KMS-11 (cell line): ENCODE measurements around the gene RTN4.

Experiments used
- H2AFZ ChIP-seq: fragments of 200-600 bp; sonication (generic); 2 replicates; pipeline ENCODE4 v1.6.1; 2016; ENCODE audit warnings: antibody characterized with exemption, mixed run types, low read depth
- H3K27ac ChIP-seq: fragments of 200-600 bp; sonication (generic); 2 replicates; pipeline ENCODE4 v1.6.1; 2016; ENCODE audit warnings: mild to moderate bottlenecking, mixed run types
- H3K27me3 ChIP-seq: fragments of 200-600 bp; sonication (generic); 2 replicates; pipeline ENCODE4 v1.6.1; 2017; ENCODE audit warnings: mild to moderate bottlenecking, low read depth, mixed run types, moderate library complexity; ENCODE audit not compliant: insufficient read depth
- H3K36me3 ChIP-seq: fragments of 200-600 bp; sonication (generic); 2 replicates; pipeline ENCODE4 v1.6.1; 2017; ENCODE audit warnings: mild to moderate bottlenecking, mixed run types; ENCODE audit not compliant: insufficient read depth
- H3K4me1 ChIP-seq: fragments of 200-600 bp; sonication (generic); 2 replicates; pipeline ENCODE4 v1.6.1; 2016; ENCODE audit warnings: mild to moderate bottlenecking, low read depth, mixed run types; ENCODE audit not compliant: poor library complexity, severe bottlenecking
- H3K4me2 ChIP-seq: fragments of 200-600 bp; sonication (generic); 2 replicates; pipeline ENCODE4 v1.7.0; 2016; ENCODE audit warnings: mild to moderate bottlenecking, mixed run types
- H3K4me3 ChIP-seq: fragments of 200-600 bp; sonication (generic); IDR thresholded peaks from 2 replicates; pipeline ENCODE4 v1.6.1; 2017; ENCODE audit warnings: low read depth, low read length, mixed read lengths; ENCODE audit not compliant: insufficient read depth
- H3K79me2 ChIP-seq: fragments of 200-600 bp; sonication (generic); 2 replicates; pipeline ENCODE4 v1.6.1; 2016; ENCODE audit warnings: low read depth, mixed run types; ENCODE audit not compliant: insufficient read depth
- H3K9ac ChIP-seq: fragments of 200-600 bp; sonication (generic); 2 replicates; pipeline ENCODE4 v1.6.1; 2016; ENCODE audit warnings: mild to moderate bottlenecking, mixed run types
- H4K20me1 ChIP-seq: fragments of 200-600 bp; sonication (generic); 2 replicates; pipeline ENCODE4 v1.6.1; 2016; ENCODE audit warnings: mild to moderate bottlenecking, mixed run types; ENCODE audit not compliant: insufficient read depth
- CTCF ChIP-seq: fragments of 200-600 bp; sonication (generic); conservative IDR thresholded peaks from 2 replicates; pipeline ENCODE4 v1.6.1; 2017; ENCODE audit warnings: low read depth, mild to moderate bottlenecking, antibody characterized with exemption, low read length, moderate library complexity, mixed read lengths

RTN4 gene

DNA sequence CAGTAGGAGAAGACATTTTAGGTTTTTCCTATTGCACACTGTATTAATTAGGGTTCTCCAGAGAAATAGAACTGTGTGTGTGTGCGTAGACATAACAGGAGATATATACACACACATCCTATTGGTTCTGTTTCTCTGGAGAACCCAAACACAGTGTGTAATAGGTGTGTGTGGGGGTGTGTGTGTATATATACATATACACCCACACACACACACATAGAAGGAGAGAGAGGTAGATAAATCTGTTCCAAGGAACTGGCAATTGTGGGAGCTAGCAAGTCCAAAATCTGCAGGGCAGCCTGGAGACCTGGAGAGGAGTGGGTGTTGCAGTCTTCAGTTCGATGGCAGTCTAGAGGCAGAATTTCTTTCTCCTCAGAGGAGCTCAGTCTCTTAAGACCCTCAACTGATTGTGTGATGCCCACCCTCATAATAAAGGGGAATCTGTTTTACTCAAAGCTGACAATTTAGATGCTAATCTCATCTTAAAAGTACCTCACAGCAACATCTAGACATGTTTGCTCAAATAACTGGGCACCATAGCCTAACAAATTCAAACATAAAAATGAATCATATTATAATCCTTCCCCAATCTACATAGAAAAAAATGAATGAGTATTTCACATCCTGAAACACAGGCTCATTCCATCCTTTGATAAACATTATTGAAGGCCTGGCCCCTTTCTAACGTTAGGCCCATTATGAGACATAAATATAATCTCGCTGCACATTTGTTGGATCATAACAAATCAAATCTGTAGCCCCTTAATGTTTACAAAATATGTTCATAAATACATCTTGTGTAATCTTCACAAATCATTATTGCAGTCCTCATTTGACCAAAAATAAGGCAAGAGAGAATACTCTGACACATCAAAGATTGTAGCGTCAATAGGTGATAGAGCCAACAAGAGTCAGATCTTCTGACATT is 35.1 kb upstream of the RTN4 start:
- H3K36me3 ChIP-seq, result no peaks in the 10 kb centered on the region
- H3K27me3 ChIP-seq, result no peaks in the 10 kb centered on the region
- no peak overlapping the region for H3K4me3 ChIP-seq
- H3K79me2 ChIP-seq, result no peaks in the 10 kb centered on the region
- no peak overlapping the region for H2AFZ ChIP-seq
- H3K4me2 ChIP-seq, result no peak overlapping the region
- H4K20me1 ChIP-seq, result no peaks in the 10 kb centered on the region
- H3K27ac ChIP-seq, result no peak overlapping the region
- H3K9ac ChIP-seq, result no peak overlapping the region
- peaks cover 8% of the 10 kb centered on the region for H3K4me1 ChIP-seq
- TF ChIP-seq CTCF, result no peak

- H2AFZ ChIP-seq, result no peak overlapping the region
- no peak overlapping the region for H3K27ac ChIP-seq
- no peak overlapping the region for H3K4me3 ChIP-seq
- no peak overlapping the region for H3K9ac ChIP-seq
- H3K4me2 ChIP-seq, result no peak overlapping the region
- peaks cover 8% of the 10 kb centered on the region for H3K4me1 ChIP-seq
- no peaks in the 10 kb centered on the region for H4K20me1 ChIP-seq
- no peaks in the 10 kb centered on the region for H3K79me2 ChIP-seq
- no peak for TF ChIP-seq CTCF
- H3K36me3 ChIP-seq, result no peaks in the 10 kb centered on the region
- H3K27me3 ChIP-seq, result no peaks in the 10 kb centered on the region
These were observed 34.4 kb upstream of the RTN4 start for GRCh38 chr2:55084641-55085040.

GRCh38 chr2:55080204-55080738 is 30.0 kb upstream of the RTN4 start:
- Histone ChIP-seq H3K4me1 (no peaks in the 10 kb centered on the region), H3K79me2 (no peaks in the 10 kb centered on the region), H3K27me3 (no peaks in the 10 kb centered on the region), H3K27ac (no peak overlapping the region), H2AFZ (no peak overlapping the region), H3K36me3 (no peaks in the 10 kb centered on the region), H4K20me1 (no peaks in the 10 kb centered on the region), H3K4me2 (no peak overlapping the region), H3K4me3 (no peak overlapping the region), H3K9ac (no peak overlapping the region)
- no peak for TF ChIP-seq CTCF

DNA sequence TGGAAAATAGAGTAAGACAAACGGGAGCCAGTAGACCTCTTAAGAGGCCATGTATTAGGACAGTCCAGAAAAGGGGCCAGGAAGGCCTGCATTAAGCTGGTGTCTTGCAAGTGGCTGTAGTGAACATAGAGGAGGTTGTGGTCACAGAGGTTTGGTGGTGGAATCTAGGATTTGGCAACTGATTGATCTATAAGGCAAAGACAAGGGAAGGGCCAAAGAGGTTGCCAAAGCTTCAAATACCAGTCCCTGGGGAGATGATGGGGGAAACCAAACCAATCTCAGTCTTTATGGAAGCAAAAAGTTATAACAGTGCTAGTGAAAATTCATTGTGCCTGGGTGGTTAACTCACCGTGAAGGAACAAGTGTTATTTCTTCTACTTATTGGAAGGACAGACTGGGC is 28.7 kb upstream of the RTN4 start:
- no peaks in the 10 kb centered on the region for H3K79me2 ChIP-seq
- no peak overlapping the region for H3K4me2 ChIP-seq
- H3K27me3 ChIP-seq, result no peaks in the 10 kb centered on the region
- no peak for TF ChIP-seq CTCF
- H3K36me3 ChIP-seq, result no peaks in the 10 kb centered on the region
- H3K4me1 ChIP-seq, result peaks cover 7% of the 10 kb centered on the region
- no peak overlapping the region for H3K4me3 ChIP-seq
- no peak overlapping the region for H3K27ac ChIP-seq
- no peak overlapping the region for H2AFZ ChIP-seq
- no peak overlapping the region for H3K9ac ChIP-seq
- H4K20me1 ChIP-seq, result no peaks in the 10 kb centered on the region
